Neuronal stem cell (in vitro differentiated cells): ENCODE results near the gene BPI.

ENCODE experiments used
- DNase-seq: peaks from one replicate; pipeline ENCODE4 v3.0.0-alpha.2; 2013; ENCODE audit warnings: low spot score
- H2AFZ ChIP-seq: one replicate; pipeline ENCODE4 v1.6.1; 2013; ENCODE audit warnings: mild to moderate bottlenecking, low read length, inconsistent platforms
- H2AK5ac ChIP-seq: 2 replicates; pipeline ENCODE4 v1.6.1; 2013; ENCODE audit warnings: low read depth, mild to moderate bottlenecking, inconsistent platforms, low read length, moderate library complexity, mixed read lengths
- H2BK120ac ChIP-seq: 2 replicates; pipeline ENCODE4 v1.6.1; 2013; ENCODE audit warnings: low read depth, mild to moderate bottlenecking, inconsistent platforms, low read length, moderate library complexity, mixed read lengths
- H2BK12ac ChIP-seq: one replicate; pipeline ENCODE4 v1.6.1; 2013; ENCODE audit warnings: low read length, inconsistent platforms
- H2BK15ac ChIP-seq: 2 replicates; pipeline ENCODE4 v1.6.1; 2013; ENCODE audit warnings: mild to moderate bottlenecking, low read length, inconsistent platforms, mixed read lengths
- H2BK5ac ChIP-seq: one replicate; pipeline ENCODE4 v1.6.1; 2013; ENCODE audit warnings: inconsistent platforms, mild to moderate bottlenecking, low read length, moderate library complexity
- H3K14ac ChIP-seq: one replicate; pipeline ENCODE4 v1.6.1; 2013; ENCODE audit warnings: low read length, inconsistent platforms
- H3K18ac ChIP-seq: 2 replicates; pipeline ENCODE4 v1.6.1; 2013; ENCODE audit warnings: low read length, inconsistent platforms
- H3K23ac ChIP-seq: 2 replicates; pipeline ENCODE4 v1.6.1; 2013; ENCODE audit warnings: low read depth, mild to moderate bottlenecking, mixed read lengths, low read length, inconsistent platforms; ENCODE audit not compliant: poor library complexity
- H3K27ac ChIP-seq: replicated peaks from 3 replicates; pipeline ENCODE4 v1.5.1; 2013; ENCODE audit warnings: low read length, inconsistent platforms
- H3K27me3 ChIP-seq, 3 experiments: 2 replicates each; pipeline ENCODE4 v1.6.1; 2013; ENCODE audit warnings: low read length in 3 of 3, mild to moderate bottlenecking in 2 of 3, inconsistent platforms in 1 of 3, low read depth in 1 of 3, mixed read lengths in 1 of 3, moderate library complexity in 1 of 3; ENCODE audit not compliant: control insufficient read depth in 3 of 3, insufficient read depth in 3 of 3
- H3K36me3 ChIP-seq, 2 donors: replicated peaks in 1 of 2; 2 replicates each; pipeline ENCODE4 v1.6.1; 2013; ENCODE audit warnings: low read length in 2 of 2; ENCODE audit not compliant: control insufficient read depth in 2 of 2, insufficient read depth in 2 of 2
- H3K4ac ChIP-seq: 2 replicates; pipeline ENCODE4 v1.6.1; 2013; ENCODE audit warnings: inconsistent platforms, mild to moderate bottlenecking, low read length, moderate library complexity
- H3K4me1 ChIP-seq, 2 donors: 1 replicate in 1 of 2; 2 replicates in 1 of 2; pipeline ENCODE4 v1.6.1; 2013; ENCODE audit warnings: low read length in 2 of 2, low read depth in 1 of 2; ENCODE audit not compliant: control insufficient read depth in 2 of 2, insufficient read depth in 1 of 2
- H3K4me2 ChIP-seq: one replicate; pipeline ENCODE4 v1.6.1; 2013; ENCODE audit warnings: mild to moderate bottlenecking, low read length, inconsistent platforms; ENCODE audit not compliant: insufficient read depth, poor library complexity, severe bottlenecking
- H3K4me3 ChIP-seq, 2 donors: 2 replicates each; pipeline ENCODE4 v1.5.1; 2013; ENCODE audit warnings: low read length in 2 of 2, mild to moderate bottlenecking in 2 of 2, inconsistent platforms in 1 of 2, moderate library complexity in 1 of 2
- H3K79me1 ChIP-seq: one replicate; pipeline ENCODE4 v1.6.1; 2013; ENCODE audit warnings: low read depth, mild to moderate bottlenecking, inconsistent platforms, low read length, moderate library complexity
- H3K9ac ChIP-seq: one replicate; pipeline ENCODE4 v1.6.1; 2013; ENCODE audit warnings: mild to moderate bottlenecking, low read depth, low read length, inconsistent platforms; ENCODE audit not compliant: poor library complexity
- H3K9me3 ChIP-seq, 2 donors: replicated peaks in 1 of 2; 2 replicates each; pipeline versions ENCODE3 to v1.6.1; 2013; ENCODE audit warnings: low read length in 2 of 2, mild to moderate bottlenecking in 2 of 2, inconsistent platforms in 1 of 2, low read depth in 1 of 2, mixed read lengths in 1 of 2, moderate library complexity in 1 of 2; ENCODE audit not compliant: control insufficient read depth in 2 of 2, insufficient read depth in 1 of 2
- H4K8ac ChIP-seq: one replicate; pipeline ENCODE4 v1.6.1; 2013; ENCODE audit warnings: low read depth, mild to moderate bottlenecking, inconsistent platforms, low read length, moderate library complexity
- H4K91ac ChIP-seq: one replicate; pipeline ENCODE4 v1.6.1; 2013; ENCODE audit warnings: low read length, low read depth, mild to moderate bottlenecking, inconsistent platforms; ENCODE audit not compliant: poor library complexity
- WGBS, 2 donors: extraction: QIAGEN DNeasy Blood & Tissue Kit; methylation state at CpG; one replicate each; pipeline ENCODE4 v1.1.7; 2013; ENCODE audit warnings: missing lambda C conversion rate in 2 of 2, mixed read lengths in 1 of 2; ENCODE audit not compliant: insufficient read length in 2 of 2, insufficient replicate concordance in 1 of 2; ENCODE audit errors: extremely low coverage in 2 of 2; 5-methylcytosine and 5-hydroxymethylcytosine counted together

The BPI gene

GRCh38 chr20:38286586-38287531 is 17.1 kb upstream of the BPI start:
- Histone ChIP-seq H2AK5ac (no peak overlapping the region), H4K91ac (no peak overlapping the region), H3K36me3 (no peaks in the 10 kb centered on the region), H3K27me3 (peaks cover 0 to 2% (median 0%) of the 10 kb centered on the region in 3 experiments), H3K4me1 (peaks cover 0 to 10% of the 10 kb centered on the region in 2 donors), H3K4me3 (no peak overlapping the region), H3K9me3 (peaks cover 0 to 3% of the 10 kb centered on the region in 2 donors), H3K4ac (no peak overlapping the region), H3K27ac (no peak overlapping the region), H4K8ac (no peak overlapping the region), H3K18ac (peak overlapping the region; percentile 76), H3K23ac (no peak overlapping the region), H2BK12ac (no peak overlapping the region), H2BK120ac (no peak overlapping the region), H2BK15ac (no peak overlapping the region), H3K4me2 (no peak overlapping the region), H2AFZ (peak overlapping the region; percentile 51), H3K79me1 (no peaks in the 10 kb centered on the region), H3K14ac (no peak overlapping the region), H3K9ac (no peak overlapping the region), H2BK5ac (no peak overlapping the region)
- DNase-seq, result no peak
- WGBS, 2 donors, result no CpG with 5 or more reads among the region's 16 CpGs

- H3K18ac ChIP-seq, result peak overlapping the region; percentile 41
- H3K9me3 ChIP-seq, result peaks cover 0 to 2% of the 10 kb centered on the region in 2 donors
- peaks cover 0 to 12% (median 0%) of the 10 kb centered on the region in 3 experiments for H3K27me3 ChIP-seq
- no peak overlapping the region for H2BK120ac ChIP-seq
- H3K4ac ChIP-seq, result no peak overlapping the region
- H3K23ac ChIP-seq, result no peak overlapping the region
- H2AFZ ChIP-seq, result no peak overlapping the region
- no peak overlapping the region for H4K8ac ChIP-seq
- H3K79me1 ChIP-seq, result no peaks in the 10 kb centered on the region
- no peaks in the 10 kb centered on the region for H3K36me3 ChIP-seq
- H3K4me3 ChIP-seq, result no peak overlapping the region
- no peak overlapping the region for H2BK5ac ChIP-seq
- H3K9ac ChIP-seq, result no peak overlapping the region
- peaks cover 0 to 13% of the 10 kb centered on the region in 2 donors for H3K4me1 ChIP-seq
- H3K14ac ChIP-seq, result no peak overlapping the region
- no CpG with 5 or more reads among the region's 21 CpGs for WGBS, 2 donors
- no peak overlapping the region for H2BK15ac ChIP-seq
- H4K91ac ChIP-seq, result no peak overlapping the region
- no peak overlapping the region for H3K27ac ChIP-seq
- no peak overlapping the region for H2AK5ac ChIP-seq
- no peak overlapping the region for H2BK12ac ChIP-seq
- DNase-seq, result no peak
- no peak overlapping the region for H3K4me2 ChIP-seq
Measured at GRCh38 chr20:38290829-38291814, 12.8 kb upstream of the BPI start.

GRCh38 chr20:38291966-38292365 is 12.0 kb upstream of the BPI start:
- Histone ChIP-seq H3K23ac (peak overlapping the region; percentile 10), H3K27me3 (peaks cover 0 to 12% (median 0%) of the 10 kb centered on the region in 3 experiments), H2BK120ac (peak overlapping the region; percentile 24), H3K9me3 (peaks cover 0 to 2% of the 10 kb centered on the region in 2 donors), H3K9ac (no peak overlapping the region), H3K4me1 (peaks cover 0 to 8% of the 10 kb centered on the region in 2 donors), H3K14ac (no peak overlapping the region), H4K91ac (no peak overlapping the region), H4K8ac (no peak overlapping the region), H3K27ac (no peak overlapping the region), H2BK5ac (peak overlapping the region; percentile 68), H2AK5ac (peak overlapping the region; percentile 95), H3K18ac (peak overlapping the region; percentile 75), H3K36me3 (no peaks in the 10 kb centered on the region), H3K4me2 (no peak overlapping the region), H2AFZ (no peak overlapping the region), H2BK15ac (peak overlapping the region; percentile 82), H3K4me3 (no peak overlapping the region), H3K79me1 (no peaks in the 10 kb centered on the region), H3K4ac (peak overlapping the region; percentile 41), H2BK12ac (no peak overlapping the region)
- no CpG with 5 or more reads among the region's 3 CpGs for WGBS, 2 donors
- DNase-seq, result no peak
